Measurements from ENCODE around the gene IL1RN. TPM values are rescaled to one million over a fixed set of nuclear protein-coding genes. Genes with fewer than 3 reads are reported as not detected.

Gene IL1RN
- total and polyA plus RNA-seq, 2 experiments from 2014 or later: not detected

GRCh38 chr2:113124181-113124961 lies 3.0 kb upstream of the IL1RN start:
- no peaks in the 10 kb centered on the region for H3K36me3 ChIP-seq (ENCODE audit: low read depth)
- H2AFZ ChIP-seq: no peak overlapping the region
- 52 to 55% methylated on average over 12 of the region's 12 CpGs for WGBS, 2 experiments (ENCODE audit: low coverage in 1 of 2, low lambda C conversion rate in 2 of 2, missing lambda C conversion rate in 2 of 2)
- H3K9me3 ChIP-seq (ENCODE audit: low read depth): no peaks in the 10 kb centered on the region
- no peak overlapping the region for H3K4me2 ChIP-seq (ENCODE audit: unreplicated experiment)
- H3K9me2 ChIP-seq (ENCODE audit: insufficient read depth): no peaks in the 10 kb centered on the region
- no peak overlapping the region for H3K9ac ChIP-seq
- no peaks in the 10 kb centered on the region for H4K20me1 ChIP-seq (ENCODE audit: insufficient read depth)
- TF ChIP-seq EZH2 (IDR thresholded peaks at IDR 0.05; ENCODE audit: insufficient read depth, poor library complexity, severe bottlenecking): no peak
- TF ChIP-seq EZH2phosphoT487 (IDR thresholded peaks at IDR 0.05; ENCODE audit: insufficient read depth, low read depth): no peak
- in situ Hi-C loops (cut with MboI): no loop called here
- H3K4me1 ChIP-seq (ENCODE audit: insufficient read depth): peaks cover 17% of the 10 kb centered on the region
- no peaks in the 10 kb centered on the region for H3K79me2 ChIP-seq (ENCODE audit: insufficient read depth)
- H3F3A ChIP-seq (ENCODE audit: insufficient read depth): peaks cover 5% of the 10 kb centered on the region
- no peak overlapping the region for H3K4me3 ChIP-seq
- no peak overlapping the region for H3K27ac ChIP-seq
- H3K27me3 ChIP-seq (replicated peaks; ENCODE audit: insufficient read depth): no peaks in the 10 kb centered on the region
- peak; percentile 85 for DNase-seq

GRCh38 chr2:113124984-113125855 lies 2.2 kb upstream of the IL1RN start:
- no peak overlapping the region for H3K9ac ChIP-seq
- no peak overlapping the region for H3K4me2 ChIP-seq (ENCODE audit: unreplicated experiment)
- peaks cover 17% of the 10 kb centered on the region for H3K4me1 ChIP-seq (ENCODE audit: insufficient read depth)
- no peaks in the 10 kb centered on the region for H3K79me2 ChIP-seq (ENCODE audit: insufficient read depth)
- H3K36me3 ChIP-seq (ENCODE audit: low read depth): no peaks in the 10 kb centered on the region
- peaks cover 5% of the 10 kb centered on the region for H3F3A ChIP-seq (ENCODE audit: insufficient read depth)
- H3K9me3 ChIP-seq (ENCODE audit: low read depth): no peaks in the 10 kb centered on the region
- in situ Hi-C loops (cut with MboI): no loop called here
- TF ChIP-seq EZH2phosphoT487 (IDR thresholded peaks at IDR 0.05; ENCODE audit: insufficient read depth, low read depth) (no peak), EZH2 (IDR thresholded peaks at IDR 0.05; ENCODE audit: insufficient read depth, poor library complexity, severe bottlenecking) (no peak)
- H3K9me2 ChIP-seq (ENCODE audit: insufficient read depth): no peaks in the 10 kb centered on the region
- 67 to 69% methylated on average over 6 of the region's 6 CpGs for WGBS, 2 experiments (ENCODE audit: low coverage in 1 of 2, low lambda C conversion rate in 2 of 2, missing lambda C conversion rate in 2 of 2)
- H3K27me3 ChIP-seq (replicated peaks; ENCODE audit: insufficient read depth): no peaks in the 10 kb centered on the region
- DNase-seq: peak; percentile 47
- H4K20me1 ChIP-seq (ENCODE audit: insufficient read depth): no peaks in the 10 kb centered on the region
- H3K27ac ChIP-seq: no peak overlapping the region
- H2AFZ ChIP-seq: no peak overlapping the region
- no peak overlapping the region for H3K4me3 ChIP-seq

GRCh38 chr2:113127646-113128570 lies 510 bp downstream of the IL1RN start:
- Histone ChIP-seq H3K9me2 (ENCODE audit: insufficient read depth) (no peaks in the 10 kb centered on the region), H3K27ac (no peak overlapping the region), H3K9me3 (ENCODE audit: low read depth) (no peaks in the 10 kb centered on the region), H3K4me2 (ENCODE audit: unreplicated experiment) (no peak overlapping the region), H2AFZ (no peak overlapping the region), H4K20me1 (ENCODE audit: insufficient read depth) (no peaks in the 10 kb centered on the region), H3K79me2 (ENCODE audit: insufficient read depth) (no peaks in the 10 kb centered on the region), H3F3A (ENCODE audit: insufficient read depth) (peaks cover 5% of the 10 kb centered on the region), H3K27me3 (replicated peaks; ENCODE audit: insufficient read depth) (no peaks in the 10 kb centered on the region), H3K9ac (no peak overlapping the region), H3K4me1 (ENCODE audit: insufficient read depth) (peaks cover 17% of the 10 kb centered on the region), H3K36me3 (ENCODE audit: low read depth) (no peaks in the 10 kb centered on the region), H3K4me3 (no peak overlapping the region)
- in situ Hi-C loops (cut with MboI): no loop called here
- WGBS, 2 experiments (ENCODE audit: low coverage in 1 of 2, low lambda C conversion rate in 2 of 2, missing lambda C conversion rate in 2 of 2): 73 to 76% methylated on average over 15 of the region's 15 CpGs
- no peak for DNase-seq
- TF ChIP-seq EZH2phosphoT487 (IDR thresholded peaks at IDR 0.05; ENCODE audit: insufficient read depth, low read depth) (no peak), EZH2 (IDR thresholded peaks at IDR 0.05; ENCODE audit: insufficient read depth, poor library complexity, severe bottlenecking) (no peak)
